Esophagus muscularis mucosa (tissue), 3 donors: Measurements from ENCODE around the gene IQCM.

Source experiments
- CTCF ChIP-seq, 3 experiments: fragments of 200-600 bp in 2 of 3; fragments of 450-650 bp in 1 of 3; sonication (generic) in 2 of 3; IDR thresholded peaks; one replicate each; pipeline ENCODE4 v1.5.1; 2017 to 2019; ENCODE audit warnings: antibody characterized with exemption in 3 of 3, mild to moderate bottlenecking in 2 of 3, moderate library complexity in 1 of 3
- POLR2A ChIP-seq: fragments of 450-650 bp; IDR thresholded peaks from one replicate; pipeline ENCODE4 v1.6.1; 2017; ENCODE audit warnings: antibody characterized with exemption, moderate library complexity, mild to moderate bottlenecking, low read depth
- POLR2AphosphoS5 ChIP-seq, 2 donors: sonication (generic); formaldehyde crosslinking; IDR thresholded peaks; one replicate each; pipeline ENCODE4 v1.6.1; 2017; ENCODE audit warnings: antibody characterized with exemption in 2 of 2

GRCh38 chr4:149788300-149788699, 27.3 kb downstream of the IQCM start:
- TF ChIP-seq POLR2A (no peak), CTCF (IDR thresholded peaks at IDR 0.05) (no peak), POLR2AphosphoS5 (IDR thresholded peaks at IDR 0.05) (no peak)
